COR-L47 (cell line): ENCODE measurements around the gene PRELP.
"Not testable (repeated sequence)": the region's sequence is repeated elsewhere in the genome, so short reads cannot be mapped to it uniquely, and the experiment has no call there.

ENCODE experiments used
- DNase-seq: peaks from one replicate; lab custom pipeline; 2025; lab: John Stamatoyannopoulos, UW

The PRELP gene

DNA sequence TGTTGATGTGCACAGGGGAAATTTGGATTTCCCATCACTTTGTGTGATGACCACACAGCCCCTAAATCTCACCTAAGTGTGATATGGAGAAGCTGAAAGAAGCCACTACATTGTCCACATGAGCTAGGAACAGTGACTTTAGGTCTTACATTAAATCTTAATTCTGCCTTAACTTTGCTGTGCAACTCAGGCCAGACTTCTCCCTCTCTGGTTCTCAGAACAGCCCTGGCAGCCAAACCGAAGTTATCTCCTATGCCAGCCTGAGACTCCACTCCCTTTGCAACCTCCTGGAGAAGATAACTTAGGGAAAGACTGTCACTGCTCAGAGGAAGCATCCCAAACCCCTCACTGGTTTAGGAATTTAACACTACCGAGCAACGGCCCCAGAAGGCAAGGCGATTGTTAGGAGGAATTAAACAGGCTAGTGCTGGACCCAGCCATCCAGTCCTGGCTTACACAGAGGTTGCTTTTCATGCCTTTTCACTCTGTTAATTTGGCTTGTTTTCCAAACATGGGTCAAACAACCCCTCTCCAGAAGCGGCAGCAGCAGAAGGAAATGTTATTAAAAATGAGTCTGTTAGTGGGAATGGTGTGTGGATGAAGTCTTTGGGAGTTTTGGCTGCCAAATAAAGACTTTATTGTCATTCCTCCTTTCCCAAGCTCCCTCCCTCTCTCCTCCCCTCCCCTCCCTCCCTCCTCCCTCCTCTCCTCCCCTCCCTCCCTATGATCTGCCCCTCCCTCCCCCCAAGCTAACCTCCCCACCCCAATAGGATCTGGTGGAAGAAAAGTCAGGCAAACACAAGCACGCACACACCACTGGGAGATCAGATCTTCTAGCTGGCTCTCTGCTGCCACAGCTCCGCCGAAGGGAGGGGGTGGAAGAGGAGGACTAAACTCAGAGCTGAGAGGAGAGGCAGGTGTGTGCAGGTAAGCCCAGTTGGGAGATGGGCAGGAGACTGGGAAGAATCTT, at the start of gene PRELP:
Gene PRELP (plus strand): TSS at position 795 of the 970 bp plus-strand sequence. CDS start 7,379 bp downstream, outside the sequence.
- peak; percentile 23 for DNase-seq

DNA sequence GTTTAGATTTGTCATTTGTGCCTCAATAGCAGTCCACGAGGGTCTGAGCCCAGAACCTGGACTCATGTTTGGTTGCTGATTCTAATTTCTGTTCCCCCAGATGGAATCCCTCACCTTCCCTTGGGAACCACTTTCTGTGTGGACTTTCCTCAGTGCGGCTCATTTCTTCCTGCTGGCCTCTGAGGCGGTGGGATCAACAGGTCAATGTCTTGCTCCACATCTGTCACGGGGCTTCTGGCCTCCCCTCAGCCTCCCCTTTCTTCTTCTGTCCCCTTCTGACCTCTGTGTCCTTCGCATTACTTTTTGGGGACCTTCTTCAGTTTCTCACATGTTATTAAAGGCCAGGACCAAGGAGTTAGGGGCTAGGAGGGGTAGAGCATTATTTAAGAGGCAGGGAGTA, 49.2 kb upstream of the PRELP start:
- DNase-seq = no peak

DNA sequence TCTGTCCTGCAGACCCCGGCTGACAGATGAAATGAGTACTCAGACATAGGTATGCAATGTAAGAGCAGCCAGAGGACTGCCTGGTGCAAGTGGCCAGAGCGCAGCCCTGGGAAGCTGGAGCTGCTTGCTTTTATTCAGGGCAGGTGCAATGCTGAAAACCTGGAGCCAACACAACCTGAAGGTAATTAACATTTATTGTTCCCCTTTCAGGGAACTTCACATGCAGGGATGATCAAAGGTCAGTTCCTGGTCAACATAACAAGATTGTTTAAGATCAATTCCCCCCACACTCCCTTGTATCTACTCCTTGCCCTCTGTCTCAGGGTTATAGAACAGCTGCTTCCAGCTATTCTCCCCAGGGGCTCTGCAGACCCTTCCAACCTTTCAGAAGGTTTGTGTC, 48.7 kb upstream of the PRELP start:
- no peak for DNase-seq

DNA sequence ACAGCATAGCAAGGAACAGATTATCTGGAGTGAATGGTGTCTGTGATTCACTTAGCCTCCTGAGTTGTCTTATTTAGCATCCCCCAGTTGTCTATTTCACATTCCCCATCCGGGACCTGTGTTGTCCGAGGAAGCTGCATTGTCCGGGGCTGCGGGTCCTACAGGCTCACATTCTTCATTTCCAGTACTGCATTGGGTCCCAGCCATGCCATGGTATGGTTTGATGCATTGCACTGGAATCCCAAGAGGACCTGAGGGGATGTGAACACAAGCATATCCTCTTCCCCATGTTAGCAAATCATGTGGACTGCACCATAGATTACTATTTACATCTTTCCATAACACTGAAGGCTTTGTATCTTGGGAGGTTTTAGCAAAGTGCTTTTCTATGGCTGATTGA, 48.2 kb upstream of the PRELP start:
- DNase-seq = no peak

DNA sequence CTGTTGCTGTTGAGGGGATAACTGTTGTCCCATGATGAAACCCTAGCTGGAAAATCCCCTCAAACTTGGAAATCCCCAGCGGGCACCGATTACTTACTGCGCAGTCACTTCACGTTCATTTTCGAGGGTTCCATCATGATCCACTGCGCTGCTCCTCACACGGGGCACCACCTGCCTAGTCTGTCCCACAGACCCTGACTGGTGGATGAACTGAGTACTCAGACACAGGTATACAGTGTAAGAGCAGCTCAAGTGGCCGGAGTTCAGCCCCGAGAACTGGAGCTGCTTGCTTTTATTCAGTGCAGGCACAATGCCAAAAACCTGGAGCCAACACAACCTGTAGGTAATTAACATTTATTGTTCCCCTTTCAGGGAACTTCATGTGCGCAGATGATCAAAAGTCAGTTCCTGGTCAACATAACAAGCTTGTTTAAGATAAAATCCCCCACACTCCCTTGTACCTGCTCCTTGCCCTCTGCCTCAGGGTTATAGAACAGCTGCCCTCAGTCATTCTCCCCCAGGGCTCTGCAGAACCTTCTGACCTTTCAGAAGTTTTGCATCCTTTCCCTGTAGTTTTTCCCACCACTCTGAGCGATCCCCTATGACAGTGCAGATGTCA, 46.5 kb upstream of the PRELP start:
- DNase-seq = peak; percentile 49

DNA sequence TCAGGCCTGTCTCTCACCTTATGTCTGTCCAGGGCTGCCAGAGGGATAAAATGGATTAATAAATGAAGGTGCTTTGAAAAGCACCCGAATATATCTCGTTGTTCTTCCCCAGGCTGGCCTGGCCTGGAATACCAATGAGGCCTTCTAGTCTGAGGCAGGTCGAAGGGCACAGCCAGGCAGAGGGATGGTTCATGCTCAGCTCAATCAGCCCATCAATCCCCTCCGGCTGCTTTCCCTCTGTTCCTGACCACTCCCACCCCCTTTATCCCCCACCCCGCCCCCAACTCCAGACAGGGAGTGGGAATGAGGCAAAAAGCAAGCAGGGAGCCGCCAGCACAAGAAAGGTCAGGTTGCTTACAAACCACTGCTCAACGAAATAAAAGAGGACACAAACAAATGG, 40.0 kb upstream of the PRELP start:
- DNase-seq = no peak

DNA sequence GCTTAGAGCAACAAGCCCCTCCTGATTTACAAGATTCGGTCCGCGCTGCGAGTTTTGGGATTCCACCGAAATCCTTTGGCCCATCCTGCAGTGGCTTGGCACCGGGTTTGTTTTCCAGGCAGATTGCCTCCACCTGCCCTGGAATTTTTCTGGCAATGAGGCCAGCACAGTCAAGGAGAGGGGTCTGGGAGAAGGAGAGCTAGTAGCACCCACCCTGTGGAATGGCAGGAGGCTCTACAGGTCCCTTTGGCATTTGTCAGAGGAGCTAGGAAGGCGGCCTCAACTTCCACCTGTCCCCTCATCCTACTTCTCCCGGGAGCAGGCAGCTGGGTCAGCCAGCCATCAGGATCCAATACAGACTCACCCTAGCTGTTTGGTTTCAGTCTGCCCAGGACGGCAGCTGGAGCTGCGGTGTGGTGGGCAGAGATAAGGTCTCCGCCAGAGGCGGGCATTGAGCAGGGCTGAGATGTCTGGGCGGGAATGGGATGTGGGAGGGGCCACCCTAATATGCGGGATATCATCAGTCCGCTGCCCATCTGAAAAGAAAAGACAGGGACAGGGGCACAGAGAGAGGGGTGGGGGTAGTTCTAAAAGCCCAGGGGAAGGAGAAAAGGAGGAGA, 37.8 kb upstream of the PRELP start:
- no peak for DNase-seq

DNA sequence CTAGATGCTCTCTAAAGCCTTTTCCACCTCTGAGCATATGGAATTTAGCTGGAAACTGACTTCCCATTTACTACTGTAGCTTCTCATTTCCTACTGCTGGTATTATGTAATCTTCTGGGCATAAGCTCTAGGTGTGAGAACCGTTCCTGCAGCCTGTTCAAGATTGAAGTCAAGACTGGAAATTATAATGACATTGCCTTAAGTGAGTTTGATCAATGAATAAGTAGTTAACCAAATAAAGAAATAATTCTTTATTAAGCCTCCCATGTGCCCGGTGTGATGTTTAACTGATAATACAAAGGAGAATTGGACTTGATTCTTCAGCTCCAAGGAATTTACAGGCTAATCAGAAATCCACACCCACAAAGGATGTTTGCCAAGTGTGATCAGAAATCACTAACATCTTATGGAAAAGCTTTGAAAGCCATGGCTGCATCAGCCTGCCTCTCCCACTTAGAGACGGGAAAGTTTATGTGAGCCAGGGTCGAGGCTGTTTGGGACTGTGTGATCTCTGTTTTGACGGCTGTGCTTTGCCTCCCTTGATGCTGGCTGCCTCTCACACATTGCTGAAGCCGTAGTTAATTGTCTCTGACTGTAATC, 36.4 kb upstream of the PRELP start:
- DNase-seq = no peak

DNA sequence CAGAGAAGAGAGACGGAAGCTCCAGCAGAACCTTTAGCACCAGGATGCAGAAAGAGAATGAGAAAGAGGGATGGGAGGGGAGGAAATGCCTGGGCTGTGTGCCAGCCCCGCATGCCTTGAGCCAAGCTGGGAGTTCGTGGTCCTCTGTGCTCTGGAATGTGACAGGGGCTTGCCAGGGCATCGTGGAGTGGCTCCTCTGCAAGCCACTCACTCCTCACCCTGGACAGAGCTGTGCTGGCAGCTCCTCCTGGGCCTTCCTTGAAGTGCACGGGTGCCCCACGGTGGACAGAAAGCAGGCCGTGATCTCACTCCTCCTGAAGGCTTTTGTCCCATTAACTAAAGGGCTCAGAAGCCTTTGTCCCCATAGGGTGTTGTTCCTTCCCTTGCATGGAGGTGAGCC, 34.8 kb upstream of the PRELP start:
- DNase-seq = no peak

DNA sequence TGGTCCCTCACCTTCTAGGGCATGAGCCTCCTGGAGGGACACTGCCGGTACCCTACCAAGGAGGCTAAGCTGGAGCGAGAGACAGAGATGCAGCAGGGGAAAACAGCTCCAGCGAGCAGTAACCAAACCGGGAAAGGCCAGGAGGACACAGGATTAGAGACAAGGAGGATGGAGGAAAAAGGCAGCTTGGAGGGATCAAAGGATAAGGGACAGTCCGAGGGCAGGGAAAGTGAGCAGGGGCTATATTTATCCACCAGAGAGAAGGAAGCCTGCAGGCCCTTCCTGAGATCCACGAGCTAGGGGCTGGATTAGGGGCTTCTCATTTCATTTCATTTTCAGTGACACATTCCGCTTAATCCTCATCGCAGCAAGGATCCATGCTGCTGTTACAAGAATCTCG, 33.8 kb upstream of the PRELP start:
- no peak for DNase-seq

DNA sequence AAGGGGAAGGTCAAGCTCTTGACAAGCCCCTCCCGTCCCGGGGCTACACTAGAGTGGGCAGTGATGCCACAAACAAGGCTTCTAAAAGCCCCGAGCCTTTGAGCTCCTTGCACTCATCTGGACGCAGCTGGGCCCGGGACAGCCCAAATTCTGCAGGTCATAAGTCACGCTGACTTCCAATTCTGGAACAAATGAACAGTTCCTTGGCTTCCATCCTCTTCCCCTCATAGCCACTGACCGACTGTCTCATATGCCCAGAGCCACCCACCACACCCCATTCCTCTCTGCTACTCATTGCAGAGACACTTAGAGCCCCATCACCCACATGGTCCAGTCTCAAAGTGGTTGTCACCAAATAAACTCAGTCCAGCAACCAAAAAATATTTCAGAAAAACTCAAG, 32.8 kb upstream of the PRELP start:
- DNase-seq = no peak

DNA sequence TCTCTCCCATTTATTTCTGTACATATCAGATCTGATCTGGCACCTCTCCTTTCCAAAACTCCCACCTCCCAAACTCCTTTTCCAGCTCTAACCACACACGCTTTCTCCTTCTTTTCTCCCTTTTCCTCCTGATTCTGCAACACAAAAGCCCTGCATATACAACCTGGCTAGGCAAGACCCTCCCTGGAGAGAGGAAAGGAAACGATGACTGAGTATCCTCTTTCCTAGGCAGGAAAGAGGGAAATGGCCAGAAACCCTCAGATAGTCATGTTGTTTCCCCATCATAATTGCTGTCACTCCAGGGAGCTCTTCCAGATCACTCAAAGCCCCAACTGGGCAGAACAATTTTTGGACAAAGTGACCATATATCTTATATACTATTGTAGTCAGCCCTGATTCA, 32.3 kb upstream of the PRELP start:
- DNase-seq = no peak

DNA sequence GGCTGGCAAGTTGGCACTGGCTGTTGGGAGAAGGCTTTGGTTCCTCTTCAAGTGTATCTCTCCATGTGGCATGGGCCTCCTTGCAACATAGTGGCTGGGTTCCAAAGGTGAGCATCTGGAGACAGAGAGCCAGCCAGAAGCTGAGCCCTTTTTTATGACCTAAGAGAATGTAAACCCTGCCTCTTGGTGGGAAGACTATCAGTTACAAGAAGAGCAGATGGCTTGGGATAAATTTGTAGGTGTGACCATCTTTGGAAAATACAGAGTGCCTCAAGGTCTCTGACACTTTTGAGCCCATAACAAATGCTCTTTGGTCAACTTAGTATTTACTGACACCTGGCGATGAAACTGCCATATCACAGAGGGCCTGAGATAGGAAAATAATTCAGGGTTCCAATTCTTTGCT, 31.4 kb upstream of the PRELP start:
- no peak for DNase-seq

DNA sequence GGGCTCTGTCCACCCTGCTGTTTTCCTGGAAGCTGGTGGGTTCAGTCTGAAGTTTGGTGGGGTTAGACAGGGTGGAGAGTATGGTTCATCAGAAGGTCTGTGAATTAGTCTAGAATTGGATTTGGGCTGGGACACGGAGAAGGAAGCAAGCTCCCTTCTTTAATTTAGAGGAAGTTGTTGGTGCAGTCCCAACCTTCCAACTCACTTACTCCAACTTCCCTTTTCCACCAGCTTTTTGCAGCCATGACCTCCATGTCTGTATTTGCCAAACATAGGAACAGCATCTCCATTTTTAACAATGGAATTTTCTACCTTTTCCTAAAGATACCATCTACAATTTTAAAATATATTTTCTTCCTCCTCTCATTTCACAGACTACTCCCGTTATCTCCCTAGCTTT, 28.5 kb upstream of the PRELP start:
- no peak for DNase-seq

DNA sequence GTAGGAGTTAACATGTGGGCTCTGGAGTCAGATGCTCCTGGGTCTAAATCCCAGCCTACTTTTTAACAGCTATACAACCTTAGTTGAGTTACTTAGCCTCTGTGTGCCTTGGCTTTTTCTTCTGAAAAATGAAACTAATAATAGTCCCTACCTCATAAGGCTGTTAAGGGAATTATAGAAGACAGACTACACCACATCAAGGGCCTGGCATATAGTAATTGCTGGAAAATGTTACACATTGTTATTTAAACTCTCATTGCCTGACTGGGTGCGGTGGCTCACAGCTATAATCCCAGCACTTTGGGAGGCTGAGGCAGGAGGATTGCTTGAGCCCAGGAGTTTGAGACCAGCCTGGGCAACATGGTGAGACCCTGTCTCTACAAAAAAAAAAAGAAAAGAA, 28.0 kb upstream of the PRELP start:
- DNase-seq = not testable (repeated sequence)

DNA sequence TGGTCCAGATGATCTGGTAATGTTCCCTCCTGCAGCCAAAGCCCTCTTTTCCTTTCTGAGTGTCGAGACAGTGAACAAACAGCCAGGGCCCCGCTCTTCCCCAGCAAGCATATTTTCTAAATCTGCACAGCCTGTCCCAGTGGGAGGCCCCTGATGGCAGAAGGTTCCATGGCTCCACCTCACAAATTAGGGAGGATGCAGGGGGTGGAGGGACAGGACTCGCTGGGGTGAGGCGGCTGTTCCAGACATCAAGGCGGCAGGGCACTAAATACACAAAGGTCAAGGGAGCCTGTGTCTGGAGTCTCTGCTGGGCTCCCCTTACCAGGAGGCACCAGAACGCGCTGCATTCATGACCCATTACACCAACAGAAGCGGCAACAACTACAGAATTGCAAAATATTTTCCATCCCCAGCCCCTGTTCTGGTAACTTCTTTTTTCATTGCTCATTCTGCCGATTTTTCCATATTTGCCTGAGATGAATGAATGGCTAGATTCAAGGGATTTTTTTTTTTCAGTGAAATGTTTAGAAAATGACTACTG, 27.0 kb upstream of the PRELP start:
- peak; percentile 42 for DNase-seq

DNA sequence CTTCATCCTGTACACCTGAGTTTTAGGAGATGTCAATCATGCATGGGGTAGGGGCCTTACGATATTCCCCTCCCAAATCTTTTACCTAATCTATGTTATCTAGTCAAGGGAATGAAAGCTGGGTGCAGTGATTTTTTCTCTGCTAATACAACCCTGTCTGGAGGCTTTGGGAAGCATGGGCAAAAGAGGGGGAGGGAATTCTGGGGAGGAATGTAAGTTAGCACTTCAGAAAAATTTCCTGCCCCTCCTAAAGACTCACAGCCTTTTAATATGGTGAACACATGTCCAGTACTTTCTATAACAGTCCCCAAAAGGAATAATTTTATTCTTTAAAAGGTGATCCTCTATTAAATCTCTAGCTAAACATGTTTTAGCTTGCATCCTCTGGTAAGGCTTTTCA, 25.6 kb upstream of the PRELP start:
- DNase-seq = no peak

DNA sequence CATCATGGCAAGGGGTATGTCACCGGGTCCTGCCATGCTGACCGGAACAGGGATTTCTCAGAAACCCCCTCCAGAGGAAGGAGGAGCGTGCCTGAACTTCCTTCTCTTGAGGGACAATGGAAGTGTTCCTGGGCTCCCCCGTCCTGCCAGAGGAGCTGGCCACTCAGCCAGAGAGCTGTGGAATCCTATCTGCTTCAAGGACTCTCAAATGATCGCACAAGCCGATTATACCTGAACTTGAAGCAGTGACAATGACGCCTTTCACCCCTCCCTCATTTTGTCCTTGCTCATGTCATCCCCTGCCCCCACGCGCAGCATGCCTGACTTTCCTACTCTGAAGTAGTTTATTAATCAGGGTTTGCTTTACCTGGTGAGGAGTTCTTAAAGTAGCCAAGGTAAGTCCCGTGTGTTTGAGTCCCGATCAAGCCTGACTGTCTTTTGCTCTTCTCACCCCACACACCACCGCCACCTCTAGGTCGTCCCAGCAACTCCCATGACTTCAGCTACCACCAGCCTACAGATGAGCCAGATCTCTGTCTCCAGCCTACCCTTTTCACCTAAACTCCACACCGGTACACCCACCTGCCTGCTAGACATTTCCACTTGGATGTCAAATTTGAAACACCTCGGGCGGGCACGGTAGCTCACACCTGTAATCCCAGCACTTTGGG, 25.0 kb upstream of the PRELP start:
- no peak for DNase-seq

DNA sequence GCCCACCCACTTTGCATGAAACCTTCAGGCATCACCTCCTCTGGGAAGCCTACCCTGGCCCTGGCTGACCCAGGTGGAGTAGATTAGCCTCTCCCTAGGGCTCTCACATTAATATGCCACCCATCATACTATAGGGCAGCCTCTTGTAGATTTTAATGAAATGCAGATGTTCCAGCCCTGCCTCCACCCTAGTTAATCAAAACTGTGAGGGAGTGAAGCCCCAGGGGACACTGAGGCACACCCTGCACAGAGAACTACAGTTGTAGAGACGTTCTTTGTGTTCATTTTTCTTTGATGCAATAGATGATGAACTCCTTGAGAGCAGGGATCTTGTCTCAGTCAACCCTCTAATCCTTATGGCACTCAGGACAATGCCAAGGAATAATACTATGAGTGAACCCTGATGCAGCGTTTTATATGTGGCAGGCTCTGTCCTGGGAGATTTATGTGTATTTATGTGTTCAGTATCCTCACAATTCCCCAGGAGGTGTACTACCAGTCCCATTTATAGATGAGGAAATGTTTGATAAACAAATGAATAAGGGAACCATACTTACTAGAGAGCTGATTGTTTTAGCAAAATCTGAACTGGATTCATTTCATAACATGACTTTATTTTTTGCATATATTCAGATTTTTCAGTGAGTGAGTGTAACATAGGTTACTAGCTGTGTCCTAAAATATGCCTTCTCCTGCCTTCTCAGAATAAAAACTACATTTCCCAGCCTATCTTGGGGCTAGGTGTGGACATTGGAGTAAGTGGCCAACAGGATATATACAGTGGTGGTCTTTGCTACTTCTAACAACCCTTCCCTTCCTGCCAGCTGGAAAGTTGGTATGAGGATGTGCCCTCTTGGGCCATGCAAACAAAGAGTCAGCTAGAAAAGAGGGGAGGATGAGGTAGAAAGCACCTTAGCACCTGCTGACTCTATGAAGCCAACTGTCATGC, 23.5 kb upstream of the PRELP start:
- DNase-seq = no peak

DNA sequence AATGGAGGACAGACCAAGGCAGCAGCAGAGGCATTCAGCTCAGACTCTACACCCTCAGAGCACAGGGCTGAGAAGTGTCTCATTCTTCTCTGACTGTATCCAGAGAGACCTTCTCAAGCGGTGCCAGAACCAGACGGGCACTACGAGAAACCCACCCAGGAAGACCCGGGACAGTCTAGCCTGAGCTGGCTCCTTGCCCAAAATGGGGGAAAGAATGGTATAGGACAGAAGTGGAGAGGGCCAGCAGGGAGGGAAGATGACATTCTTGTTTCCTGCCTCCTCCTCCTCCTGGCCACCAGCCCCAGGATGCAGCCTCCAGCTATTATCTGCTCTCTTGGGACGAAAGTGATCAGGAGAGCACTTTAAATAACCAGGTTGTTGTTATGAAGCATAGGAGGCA, 22.6 kb upstream of the PRELP start:
- no peak for DNase-seq

DNA sequence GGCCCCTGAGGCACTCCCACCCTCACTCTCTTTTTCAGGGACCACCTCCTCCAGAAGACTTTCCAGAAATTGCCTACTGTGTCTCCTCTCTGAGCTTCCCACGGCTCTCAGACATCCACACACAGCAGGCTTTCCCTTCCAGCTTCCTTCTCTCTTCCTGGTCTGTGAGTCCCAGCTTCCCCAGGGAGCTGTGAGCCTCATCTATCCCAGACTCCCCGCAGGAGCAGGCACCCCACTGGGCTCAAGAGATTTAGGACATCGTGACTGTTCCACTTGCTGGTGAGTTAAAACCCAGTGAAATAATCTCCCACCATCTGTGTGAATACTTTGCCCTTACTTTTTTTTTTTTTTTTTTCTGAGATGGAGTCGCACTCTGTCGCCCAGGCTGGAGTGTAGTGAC, 22.0 kb upstream of the PRELP start:
- DNase-seq = no peak
